ENCODE results near the gene NKD1. TPM values are rescaled to one million over a fixed set of nuclear protein-coding genes. Genes with fewer than 3 reads are reported as not detected.

Gene NKD1
- total RNA-seq, 1 donor from 2014 or later = 2.1 TPM

- no peaks in the 10 kb centered on the region for H3K4me1 ChIP-seq (ENCODE audit: control insufficient read depth in 3 of 3, insufficient read depth in 3 of 3, low read length in 3 of 3)
- H3K36me3 ChIP-seq (ENCODE audit: control insufficient read depth in 3 of 3, insufficient read depth in 3 of 3, low read length in 3 of 3) = no peaks in the 10 kb centered on the region
- peaks cover 0 to 24% (median 6%) of the 10 kb centered on the region in 3 donors for H3K27me3 ChIP-seq (ENCODE audit: control insufficient read depth in 3 of 3, insufficient read depth in 3 of 3, low read length in 3 of 3)
- H3K9me3 ChIP-seq (ENCODE audit: control insufficient read depth in 3 of 3, low read length in 3 of 3) = no peaks in the 10 kb centered on the region
- no peak overlapping the region for H3K27ac ChIP-seq (ENCODE audit: low read depth, low read length)
- peak overlapping the region; percentile 69 to 74 (median 71) for H3K4me3 ChIP-seq (ENCODE audit: low read length in 3 of 3)
- H3K9ac ChIP-seq (ENCODE audit: low read depth in 1 of 3, low read length in 3 of 3) = peak overlapping the region in 1 of 3 donors; percentile 33
Measured at GRCh38 chr16:50547340-50548124, 664 bp upstream of the NKD1 start.

GRCh38 chr16:50548909-50549560 is 839 bp downstream of the NKD1 start:
- no peak overlapping the region for H3K27ac ChIP-seq (ENCODE audit: low read depth, low read length)
- peak overlapping the region in 1 of 3 donors; percentile 64 for H3K9ac ChIP-seq (ENCODE audit: low read depth in 1 of 3, low read length in 3 of 3)
- H3K27me3 ChIP-seq (ENCODE audit: control insufficient read depth in 3 of 3, insufficient read depth in 3 of 3, low read length in 3 of 3) = peaks cover 0 to 24% (median 6%) of the 10 kb centered on the region in 3 donors
- no peaks in the 10 kb centered on the region for H3K36me3 ChIP-seq (ENCODE audit: control insufficient read depth in 3 of 3, insufficient read depth in 3 of 3, low read length in 3 of 3)
- H3K4me3 ChIP-seq (ENCODE audit: low read length in 3 of 3) = peak overlapping the region in 2 of 3 donors; percentile 46 to 64
- H3K4me1 ChIP-seq (ENCODE audit: control insufficient read depth in 3 of 3, insufficient read depth in 3 of 3, low read length in 3 of 3) = no peaks in the 10 kb centered on the region
- H3K9me3 ChIP-seq (ENCODE audit: control insufficient read depth in 3 of 3, low read length in 3 of 3) = no peaks in the 10 kb centered on the region

GRCh38 chr16:50549561-50549915 is 1.3 kb downstream of the NKD1 start:
- no peak overlapping the region for H3K4me3 ChIP-seq (ENCODE audit: low read length in 3 of 3)
- peaks cover 0 to 24% (median 6%) of the 10 kb centered on the region in 3 donors for H3K27me3 ChIP-seq (ENCODE audit: control insufficient read depth in 3 of 3, insufficient read depth in 3 of 3, low read length in 3 of 3)
- peak overlapping the region in 1 of 3 donors; percentile 25 for H3K9ac ChIP-seq (ENCODE audit: low read depth in 1 of 3, low read length in 3 of 3)

GRCh38 chr16:50550035-50550434 is 1.8 kb downstream of the NKD1 start:
- H3K27me3 ChIP-seq (ENCODE audit: control insufficient read depth in 3 of 3, insufficient read depth in 3 of 3, low read length in 3 of 3) = peaks cover 0 to 24% (median 6%) of the 10 kb centered on the region in 3 donors
- H3K36me3 ChIP-seq (ENCODE audit: control insufficient read depth in 3 of 3, insufficient read depth in 3 of 3, low read length in 3 of 3) = no peaks in the 10 kb centered on the region
- H3K9ac ChIP-seq (ENCODE audit: low read depth in 1 of 3, low read length in 3 of 3) = no peak overlapping the region
- H3K4me3 ChIP-seq (ENCODE audit: low read length in 3 of 3) = no peak overlapping the region
- no peaks in the 10 kb centered on the region for H3K4me1 ChIP-seq (ENCODE audit: control insufficient read depth in 3 of 3, insufficient read depth in 3 of 3, low read length in 3 of 3)
- H3K9me3 ChIP-seq (ENCODE audit: control insufficient read depth in 3 of 3, low read length in 3 of 3) = no peaks in the 10 kb centered on the region
- no peak overlapping the region for H3K27ac ChIP-seq (ENCODE audit: low read depth, low read length)

More at GRCh38 chr16:50549561-50549915, 1.3 kb downstream of the NKD1 start:
- no peaks in the 10 kb centered on the region for H3K36me3 ChIP-seq (ENCODE audit: control insufficient read depth in 3 of 3, insufficient read depth in 3 of 3, low read length in 3 of 3)
- no peak overlapping the region for H3K27ac ChIP-seq (ENCODE audit: low read depth, low read length)
- no peaks in the 10 kb centered on the region for H3K4me1 ChIP-seq (ENCODE audit: control insufficient read depth in 3 of 3, insufficient read depth in 3 of 3, low read length in 3 of 3)
- no peaks in the 10 kb centered on the region for H3K9me3 ChIP-seq (ENCODE audit: control insufficient read depth in 3 of 3, low read length in 3 of 3)

GRCh38 chr16:50550866-50551641 is 2.9 kb downstream of the NKD1 start:
- no peak overlapping the region for H3K27ac ChIP-seq (ENCODE audit: low read depth, low read length)
- no peak overlapping the region for H3K4me3 ChIP-seq (ENCODE audit: low read length in 3 of 3)
- H3K9me3 ChIP-seq (ENCODE audit: control insufficient read depth in 3 of 3, low read length in 3 of 3) = no peaks in the 10 kb centered on the region
- H3K4me1 ChIP-seq (ENCODE audit: control insufficient read depth in 3 of 3, insufficient read depth in 3 of 3, low read length in 3 of 3) = no peaks in the 10 kb centered on the region
- no peak overlapping the region for H3K9ac ChIP-seq (ENCODE audit: low read depth in 1 of 3, low read length in 3 of 3)
- no peaks in the 10 kb centered on the region for H3K36me3 ChIP-seq (ENCODE audit: control insufficient read depth in 3 of 3, insufficient read depth in 3 of 3, low read length in 3 of 3)
- peaks cover 0 to 16% (median 3%) of the 10 kb centered on the region in 3 donors for H3K27me3 ChIP-seq (ENCODE audit: control insufficient read depth in 3 of 3, insufficient read depth in 3 of 3, low read length in 3 of 3)

GRCh38 chr16:50552476-50553101 is 4.4 kb downstream of the NKD1 start:
- H3K4me1 ChIP-seq (ENCODE audit: control insufficient read depth in 3 of 3, insufficient read depth in 3 of 3, low read length in 3 of 3) = no peaks in the 10 kb centered on the region
- peaks cover 0 to 3% (median 0%) of the 10 kb centered on the region in 3 donors for H3K9me3 ChIP-seq (ENCODE audit: control insufficient read depth in 3 of 3, low read length in 3 of 3)
- peaks cover 0 to 3% (median 0%) of the 10 kb centered on the region in 3 donors for H3K36me3 ChIP-seq (ENCODE audit: control insufficient read depth in 3 of 3, insufficient read depth in 3 of 3, low read length in 3 of 3)
- H3K27ac ChIP-seq (ENCODE audit: low read depth, low read length) = no peak overlapping the region
- no peak overlapping the region for H3K9ac ChIP-seq (ENCODE audit: low read depth in 1 of 3, low read length in 3 of 3)
- H3K4me3 ChIP-seq (ENCODE audit: low read length in 3 of 3) = no peak overlapping the region
- peaks cover 0 to 9% (median 3%) of the 10 kb centered on the region in 3 donors for H3K27me3 ChIP-seq (ENCODE audit: control insufficient read depth in 3 of 3, insufficient read depth in 3 of 3, low read length in 3 of 3)

- H3K27ac ChIP-seq (ENCODE audit: low read depth, low read length) = no peak overlapping the region
- peaks cover 0 to 9% (median 3%) of the 10 kb centered on the region in 3 donors for H3K27me3 ChIP-seq (ENCODE audit: control insufficient read depth in 3 of 3, insufficient read depth in 3 of 3, low read length in 3 of 3)
- H3K9me3 ChIP-seq (ENCODE audit: control insufficient read depth in 3 of 3, low read length in 3 of 3) = peaks cover 0 to 3% (median 0%) of the 10 kb centered on the region in 3 donors
- H3K4me3 ChIP-seq (ENCODE audit: low read length in 3 of 3) = no peak overlapping the region
- peaks cover 0 to 3% (median 0%) of the 10 kb centered on the region in 3 donors for H3K36me3 ChIP-seq (ENCODE audit: control insufficient read depth in 3 of 3, insufficient read depth in 3 of 3, low read length in 3 of 3)
- H3K9ac ChIP-seq (ENCODE audit: low read depth in 1 of 3, low read length in 3 of 3) = no peak overlapping the region
- H3K4me1 ChIP-seq (ENCODE audit: control insufficient read depth in 3 of 3, insufficient read depth in 3 of 3, low read length in 3 of 3) = no peaks in the 10 kb centered on the region
Measured at GRCh38 chr16:50553182-50553710, 5.0 kb downstream of the NKD1 start.

GRCh38 chr16:50553731-50554360 is 5.7 kb downstream of the NKD1 start:
- peaks cover 0 to 3% (median 0%) of the 10 kb centered on the region in 3 donors for H3K9me3 ChIP-seq (ENCODE audit: control insufficient read depth in 3 of 3, low read length in 3 of 3)
- H3K4me1 ChIP-seq (ENCODE audit: control insufficient read depth in 3 of 3, insufficient read depth in 3 of 3, low read length in 3 of 3) = no peaks in the 10 kb centered on the region
- H3K36me3 ChIP-seq (ENCODE audit: control insufficient read depth in 3 of 3, insufficient read depth in 3 of 3, low read length in 3 of 3) = peaks cover 0 to 3% (median 0%) of the 10 kb centered on the region in 3 donors
- H3K27me3 ChIP-seq (ENCODE audit: control insufficient read depth in 3 of 3, insufficient read depth in 3 of 3, low read length in 3 of 3) = peaks cover 0 to 9% (median 3%) of the 10 kb centered on the region in 3 donors
- H3K9ac ChIP-seq (ENCODE audit: low read depth in 1 of 3, low read length in 3 of 3) = no peak overlapping the region
- no peak overlapping the region for H3K27ac ChIP-seq (ENCODE audit: low read depth, low read length)
- no peak overlapping the region for H3K4me3 ChIP-seq (ENCODE audit: low read length in 3 of 3)

Data from skeletal muscle tissue (tissue), 4 donors.